NCI-H446 (cell line): Measurements from ENCODE around the gene BBS7.
A peak's percentile ranks its signal among the peaks of the same experiment; 100 is the strongest.

Experiments
- DNase-seq, 2 experiments: peaks; one replicate each; lab custom pipeline; 2025; lab: John Stamatoyannopoulos, UW

The BBS7 gene

GRCh38 chr4:121791481-121791880 lies 78.8 kb downstream of the BBS7 start:
- no peak for DNase-seq

GRCh38 chr4:121790976-121791375 lies 79.3 kb downstream of the BBS7 start:
- no peak for DNase-seq

DNA sequence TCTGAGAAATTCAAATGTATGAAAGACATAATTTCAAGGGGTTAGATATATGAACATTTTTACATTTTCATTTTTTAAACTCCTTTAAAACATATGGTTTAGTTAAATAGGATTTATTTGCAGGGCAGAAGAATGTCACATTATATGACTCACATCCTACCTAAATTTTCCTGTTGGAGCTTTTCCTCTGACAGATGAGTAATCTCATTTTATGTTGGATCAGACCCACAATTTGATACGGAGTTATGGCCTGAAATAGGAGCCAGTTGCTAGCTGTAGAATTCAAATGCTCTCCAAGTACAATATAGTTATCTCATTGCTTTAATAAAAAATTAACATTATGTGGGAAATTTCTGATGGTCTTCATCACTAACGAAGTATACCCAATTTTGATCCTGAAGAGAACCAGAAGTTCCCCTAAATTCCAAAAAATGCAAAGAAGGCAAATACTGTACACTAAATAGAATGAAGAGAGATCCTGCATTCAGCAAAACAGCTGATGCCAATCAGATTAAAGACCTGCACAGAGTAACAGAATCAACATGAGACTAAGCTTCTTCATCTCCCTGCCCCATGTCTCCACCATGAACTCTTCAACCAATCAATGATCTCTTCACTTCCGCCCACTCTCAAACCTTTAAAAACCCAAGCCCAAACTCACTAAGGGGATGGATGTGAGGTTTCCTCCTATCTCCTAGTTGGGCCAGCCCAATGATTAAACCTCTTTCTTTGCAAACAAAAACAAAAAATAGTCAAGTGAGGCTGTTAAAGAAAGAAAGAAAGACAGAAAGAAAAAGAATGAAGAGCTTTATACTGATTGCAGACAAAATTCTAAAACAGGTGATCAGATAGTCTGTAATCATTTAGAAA lies 80.1 kb downstream of the BBS7 start:
- no peak for DNase-seq

GRCh38 chr4:121789455-121789854 lies 80.8 kb downstream of the BBS7 start:
- DNase-seq: no peak

DNA sequence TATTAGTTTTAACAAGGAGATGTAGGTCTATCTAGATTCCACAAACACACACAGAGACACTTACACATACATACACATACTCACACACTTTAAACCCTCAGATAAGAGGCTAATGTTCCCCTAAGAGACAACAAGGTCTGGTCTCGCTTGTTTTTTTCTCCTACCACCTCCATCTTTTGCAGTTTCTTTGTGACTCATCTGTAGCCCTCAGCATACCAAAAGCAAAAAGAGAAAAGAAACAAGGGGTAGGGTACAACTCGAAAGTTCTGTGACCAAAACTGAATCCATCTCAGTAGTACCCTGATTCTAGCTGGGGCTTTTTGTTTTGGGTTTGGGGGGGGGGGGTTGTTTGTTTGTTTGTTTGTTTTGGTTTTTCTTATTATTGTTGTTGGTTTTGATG lies 81.4 kb downstream of the BBS7 start:
- no peak for DNase-seq

GRCh38 chr4:121786221-121786620 lies 84.1 kb downstream of the BBS7 start:
- no peak for DNase-seq

DNA sequence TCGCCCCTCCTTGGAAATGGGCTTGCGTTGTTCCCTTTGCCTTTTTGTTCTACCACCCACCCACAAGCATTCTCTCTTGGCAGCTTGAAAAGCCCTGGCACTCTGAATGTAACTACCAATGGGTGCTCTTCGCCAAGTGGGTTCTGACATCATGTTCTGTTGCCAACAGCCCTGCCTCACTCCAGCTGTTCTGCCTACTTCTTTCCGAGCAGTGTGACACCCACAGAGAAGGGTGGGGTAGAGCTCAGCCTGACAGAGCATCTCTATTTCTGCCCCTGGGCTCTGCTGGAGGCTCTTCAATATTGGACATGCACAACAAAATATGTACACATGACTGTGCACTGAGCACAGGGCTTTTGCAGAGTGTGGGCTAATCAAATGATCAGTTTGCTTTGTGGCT lies 84.8 kb downstream of the BBS7 start:
- DNase-seq: peak; percentile 15 to 82

DNA sequence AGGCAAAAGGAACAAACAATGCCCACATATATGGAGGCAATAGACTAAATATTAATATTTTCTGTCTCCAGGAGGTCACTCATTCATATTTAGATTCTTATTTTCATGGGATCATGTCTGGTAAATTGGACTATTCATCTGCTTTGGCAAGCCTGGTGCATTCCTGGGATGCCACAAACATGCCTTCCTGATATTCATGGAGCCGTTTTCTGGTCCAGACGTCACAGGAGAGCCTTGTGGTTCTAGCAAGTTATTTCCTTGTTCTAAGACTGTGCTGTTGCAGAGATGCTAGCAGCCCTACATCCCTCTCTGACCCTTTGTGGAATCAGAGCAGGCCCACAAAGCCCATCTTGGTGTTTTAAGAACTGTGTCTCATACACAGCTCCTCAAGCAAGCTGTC lies 85.3 kb downstream of the BBS7 start:
- DNase-seq: peak; percentile 26 to 61

DNA sequence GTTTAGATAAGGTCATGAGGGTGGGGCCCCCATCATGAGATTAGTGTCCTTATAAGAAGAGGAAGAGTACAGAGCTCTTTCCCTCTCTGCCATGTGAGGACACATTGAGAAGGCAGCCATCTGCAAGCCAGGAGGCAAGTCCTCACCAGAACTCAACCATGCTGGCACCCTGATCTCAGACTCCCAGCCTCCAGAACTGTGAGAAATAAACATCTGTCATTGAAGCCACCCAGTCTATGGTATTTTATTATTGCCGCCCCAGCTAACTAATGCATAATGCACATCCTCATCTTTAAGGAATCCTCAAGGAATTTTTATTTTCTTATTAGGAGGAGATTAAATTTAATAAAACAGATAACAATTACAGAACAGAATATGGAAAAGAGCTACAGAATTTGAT lies 85.9 kb downstream of the BBS7 start:
- peak in 1 of 2 experiments; percentile 5 for DNase-seq

DNA sequence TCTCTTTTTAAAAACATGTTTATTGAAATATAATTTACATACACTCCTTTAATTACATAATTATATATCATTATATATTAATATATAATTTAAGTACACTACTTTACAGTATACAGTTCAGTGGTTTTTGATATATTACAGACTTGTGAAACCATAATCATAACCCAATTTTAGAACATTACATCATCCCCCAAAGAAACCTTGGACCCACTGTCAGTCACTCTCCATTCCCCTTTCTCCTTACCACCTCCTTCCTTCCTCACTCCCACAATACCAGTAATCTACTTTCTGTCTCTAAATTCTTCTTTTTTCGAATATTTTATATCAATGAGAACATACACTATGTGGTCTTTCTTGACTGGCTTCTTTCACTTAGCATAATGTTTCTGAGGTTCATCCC lies 87.1 kb downstream of the BBS7 start:
- DNase-seq: no peak

GRCh38 chr4:121778991-121779628 lies 91.2 kb downstream of the BBS7 start:
- peak in 1 of 2 experiments; percentile 9 for DNase-seq

- DNase-seq: no peak
These were observed 92.6 kb downstream of the BBS7 start for GRCh38 chr4:121777625-121778024.

GRCh38 chr4:121776610-121777401 lies 93.5 kb downstream of the BBS7 start:
- DNase-seq: no peak
